Measurements from ENCODE around the gene E2F1. TPM values are rescaled to one million over a fixed set of nuclear protein-coding genes. Genes with fewer than 3 reads are reported as not detected.

E2F1 gene
- total RNA-seq, 4 donors from 2014 or later: 2.1 to 32.2 (median 4.9) TPM

- Histone ChIP-seq H3K36me3 (peaks cover 0 to 38% (median 0%) of the 10 kb centered on the region in 3 donors), H3K27ac (no peak overlapping the region), H3K9me3 (no peaks in the 10 kb centered on the region), H3K4me3 (no peak overlapping the region), H3K27me3 (no peaks in the 10 kb centered on the region), H3K4me1 (peaks cover 0 to 18% (median 6%) of the 10 kb centered on the region in 4 donors)
- TF ChIP-seq CTCF (IDR thresholded peaks at IDR 0.05): no peak
- TF ChIP-seq POLR2A (IDR thresholded peaks at IDR 0.05): no peak
- DNase-seq: no peak
These were observed 30.3 kb upstream of the E2F1 start for GRCh38 chr20:33716498-33716897.

GRCh38 chr20:33713865-33714367 lies 27.7 kb upstream of the E2F1 start:
- no peak overlapping the region for H3K27ac ChIP-seq
- no peaks in the 10 kb centered on the region for H3K27me3 ChIP-seq
- no peak overlapping the region for H3K4me3 ChIP-seq
- H3K9me3 ChIP-seq: no peaks in the 10 kb centered on the region
- peaks cover 0 to 48% (median 0%) of the 10 kb centered on the region in 3 donors for H3K36me3 ChIP-seq
- no peak for TF ChIP-seq POLR2A (IDR thresholded peaks at IDR 0.05)
- TF ChIP-seq CTCF (IDR thresholded peaks at IDR 0.05): no peak
- DNase-seq: no peak
- peaks cover 0 to 8% (median 0%) of the 10 kb centered on the region in 4 donors for H3K4me1 ChIP-seq

GRCh38 chr20:33711446-33711738 lies 25.2 kb upstream of the E2F1 start:
- no peak overlapping the region for H3K27ac ChIP-seq
- H3K9me3 ChIP-seq: no peaks in the 10 kb centered on the region
- no peaks in the 10 kb centered on the region for H3K27me3 ChIP-seq
- peaks cover 0 to 62% (median 0%) of the 10 kb centered on the region in 3 donors for H3K36me3 ChIP-seq
- H3K4me1 ChIP-seq: peaks cover 0 to 4% (median 0%) of the 10 kb centered on the region in 4 donors
- H3K4me3 ChIP-seq: no peak overlapping the region
- no peak for TF ChIP-seq CTCF (IDR thresholded peaks at IDR 0.05)
- no peak for TF ChIP-seq POLR2A (IDR thresholded peaks at IDR 0.05)
- DNase-seq: no peak

- H3K4me3 ChIP-seq: no peak overlapping the region
- H3K36me3 ChIP-seq: peaks cover 0 to 65% (median 0%) of the 10 kb centered on the region in 3 donors
- no peaks in the 10 kb centered on the region for H3K9me3 ChIP-seq
- H3K4me1 ChIP-seq: peaks cover 0 to 4% (median 0%) of the 10 kb centered on the region in 4 donors
- DNase-seq: no peak
- no peak overlapping the region for H3K27ac ChIP-seq
- TF ChIP-seq CTCF (IDR thresholded peaks at IDR 0.05): no peak
- TF ChIP-seq POLR2A (IDR thresholded peaks at IDR 0.05): no peak
- H3K27me3 ChIP-seq: no peaks in the 10 kb centered on the region
These were observed 24.7 kb upstream of the E2F1 start for GRCh38 chr20:33710681-33711445.

GRCh38 chr20:33709905-33710541 lies 23.8 kb upstream of the E2F1 start:
- Histone ChIP-seq H3K4me3 (no peak overlapping the region), H3K4me1 (peaks cover 0 to 4% (median 0%) of the 10 kb centered on the region in 4 donors), H3K9me3 (no peaks in the 10 kb centered on the region), H3K27me3 (no peaks in the 10 kb centered on the region), H3K27ac (no peak overlapping the region), H3K36me3 (peaks cover 0 to 62% (median 0%) of the 10 kb centered on the region in 3 donors)
- DNase-seq: no peak
- no peak for TF ChIP-seq CTCF (IDR thresholded peaks at IDR 0.05)
- TF ChIP-seq POLR2A (IDR thresholded peaks at IDR 0.05): no peak
